Occipital lobe (tissue), 2 donors: ENCODE results near the gene DKK3. TPM values are rescaled to one million over a fixed set of nuclear protein-coding genes. Genes with fewer than 3 reads are reported as not detected.

Experiments
- DNase-seq: peaks from one replicate; lab custom pipeline; 2025; lab: John Stamatoyannopoulos, UW
- total RNA-seq: library from RNA; depleted of rRNA; stranded (reverse); fragments of >200 nt; gene quantifications from one replicate; pipeline ENCODE4 v1.2.3, GENCODE V29; 2014

Gene DKK3
- total RNA-seq, 1 donor from 2014 or later, result 185 TPM

- DNase-seq, result no peak
Observed at GRCh38 chr11:11946878-11947277, 61.5 kb downstream of the DKK3 start.

GRCh38 chr11:11946180-11946579 is 62.2 kb downstream of the DKK3 start:
- no peak for DNase-seq

- DNase-seq, result no peak
Observed at GRCh38 chr11:11944444-11944843, 64.0 kb downstream of the DKK3 start.

GRCh38 chr11:11942668-11943067 is 65.8 kb downstream of the DKK3 start:
- DNase-seq, result no peak

DNA sequence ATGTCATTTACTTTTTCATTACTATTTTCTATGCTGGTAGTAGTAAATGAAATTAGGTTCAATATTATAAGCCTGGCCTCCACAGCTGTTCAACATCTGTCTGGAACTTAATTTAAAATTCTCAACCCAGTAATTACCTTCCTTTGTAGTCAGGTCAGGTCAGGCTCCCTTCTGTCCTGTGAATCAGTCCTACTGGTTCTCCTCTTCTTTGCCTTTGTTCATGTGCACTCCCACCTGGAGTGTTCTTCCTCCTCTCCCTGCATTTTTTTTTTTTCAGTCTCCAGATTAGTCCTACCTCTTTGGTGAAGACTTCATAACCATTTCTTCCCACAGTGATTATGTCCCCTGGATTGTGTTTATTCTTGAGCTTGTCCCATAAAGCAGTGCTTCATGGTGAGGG is 67.9 kb downstream of the DKK3 start:
- DNase-seq, result no peak

- DNase-seq, result no peak
Observed at GRCh38 chr11:11937957-11938356, 70.5 kb downstream of the DKK3 start.

- no peak for DNase-seq
Observed at GRCh38 chr11:11937433-11937832, 71.0 kb downstream of the DKK3 start.

- DNase-seq, result no peak
Observed at GRCh38 chr11:11935536-11935935, 72.9 kb downstream of the DKK3 start.

- no peak for DNase-seq
Observed at GRCh38 chr11:11931461-11932055, 76.9 kb downstream of the DKK3 start.

GRCh38 chr11:11929920-11930319 is 78.5 kb downstream of the DKK3 start:
- no peak for DNase-seq

DNA sequence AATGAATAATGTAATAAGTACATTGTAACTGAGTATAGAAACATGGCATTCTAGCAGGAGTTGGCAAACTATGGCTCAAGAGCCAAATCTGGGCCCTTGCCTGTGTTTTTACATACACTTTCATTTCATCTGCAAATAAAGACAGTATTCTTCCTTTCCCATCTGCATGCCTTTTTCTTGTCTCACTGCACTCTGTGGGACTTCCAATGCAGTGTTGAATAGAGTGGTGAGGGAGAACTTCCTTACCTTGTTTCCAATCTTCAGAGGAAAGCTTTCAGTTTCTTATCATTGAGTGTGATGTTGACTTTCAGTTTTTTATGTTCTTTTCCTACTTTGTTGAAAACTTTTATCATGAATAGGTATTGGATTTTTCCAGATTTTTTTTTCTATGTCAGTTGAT is 84.6 kb downstream of the DKK3 start:
- no peak for DNase-seq

DNA sequence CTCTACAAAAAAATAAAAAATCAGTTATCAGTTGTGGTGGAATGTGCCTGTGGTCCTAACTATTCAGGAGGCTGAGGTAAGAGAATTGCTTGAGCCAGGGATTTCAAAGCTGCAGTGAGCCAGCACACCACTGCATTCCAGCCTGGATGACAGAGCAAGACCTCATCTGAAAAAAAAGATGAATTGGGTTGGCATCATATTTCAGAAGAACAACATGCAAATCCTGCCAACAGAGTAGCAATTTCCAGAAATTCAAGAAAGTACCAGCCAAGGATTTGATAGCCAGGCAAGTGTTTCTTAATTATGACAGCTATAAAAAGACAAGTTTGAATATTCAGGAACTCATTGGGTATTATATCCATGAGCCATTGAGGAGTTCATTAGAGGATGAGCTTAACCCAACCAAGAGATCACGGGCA is 91.4 kb downstream of the DKK3 start:
- no peak for DNase-seq

DNA sequence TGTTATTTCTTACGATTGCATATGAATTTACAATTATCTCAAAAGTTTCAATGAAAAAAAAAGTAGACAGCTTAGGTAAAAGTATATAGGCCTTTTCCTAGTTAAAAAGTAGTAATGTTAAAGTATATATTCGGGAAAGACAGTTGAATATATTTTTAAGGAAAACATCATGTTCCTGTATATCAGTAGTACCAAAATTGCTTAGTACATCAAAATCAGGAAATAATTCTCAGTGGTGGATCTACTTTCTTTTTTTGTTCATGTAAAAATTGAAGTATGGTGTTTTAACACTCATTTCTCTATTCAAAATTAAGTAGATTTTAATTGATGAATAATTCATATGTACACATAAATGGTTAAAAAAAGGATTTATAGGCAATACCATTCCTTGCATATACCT is 92.8 kb downstream of the DKK3 start:
- DNase-seq, result no peak

DNA sequence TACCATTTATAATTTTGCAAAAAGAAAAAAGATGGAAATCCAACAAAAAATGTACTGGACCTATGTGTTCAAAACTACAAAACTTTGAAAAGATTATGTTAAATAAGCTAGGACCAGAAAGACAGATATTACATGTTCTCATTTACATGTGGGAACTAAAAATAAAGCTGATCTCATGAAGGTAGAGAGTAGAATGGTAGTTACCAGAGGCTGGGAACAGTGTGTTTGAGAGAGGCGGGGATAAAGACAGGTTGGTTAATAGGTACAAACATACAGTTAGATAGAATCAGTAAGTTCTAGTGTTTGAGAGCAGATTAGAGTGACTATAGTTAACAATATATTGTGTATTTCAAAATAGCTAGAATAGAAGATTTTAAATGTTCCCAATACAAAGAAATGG is 95.0 kb downstream of the DKK3 start:
- DNase-seq, result no peak

Other genes starting within 250 kb of the DKK3 start
- gene USP47, start 166.7 kb downstream of the DKK3 start, total RNA-seq, result 154 TPM
- 28.2 TPM for gene MICAL2, start 102.0 kb upstream of the DKK3 start, total RNA-seq